HEK293T (cell line): ENCODE measurements around the gene ANKRD13D.

Experiments used
- CTBP1 ChIP-seq: fragments of 450-650 bp; IDR thresholded peaks from 2 replicates; pipeline ENCODE4 v1.6.1; 2016; ENCODE audit warnings: borderline replicate concordance
- FOXA1 ChIP-seq: fragments of 450-650 bp; IDR thresholded peaks from 2 replicates; pipeline ENCODE4 v1.6.1; 2016; ENCODE audit warnings: mild to moderate bottlenecking
- FOXK2 ChIP-seq: fragments of 450-650 bp; IDR thresholded peaks from 2 replicates; pipeline ENCODE4 v1.6.1; 2016; ENCODE audit warnings: mild to moderate bottlenecking
- HDGF ChIP-seq: fragments of 450-650 bp; IDR thresholded peaks from 2 replicates; pipeline ENCODE4 v1.6.1; 2017; ENCODE audit warnings: antibody characterized with exemption, borderline replicate concordance
- L3MBTL2 ChIP-seq: fragments of 450-650 bp; conservative IDR thresholded peaks from 2 replicates; pipeline ENCODE4 v1.6.1; 2016; ENCODE audit warnings: mild to moderate bottlenecking
- LEF1 ChIP-seq: fragments of 450-650 bp; IDR thresholded peaks from 2 replicates; pipeline ENCODE4 v1.6.1; 2017; ENCODE audit warnings: mild to moderate bottlenecking, borderline replicate concordance
- SP1 ChIP-seq: fragments of 450-650 bp; IDR thresholded peaks from 2 replicates; pipeline ENCODE4 v1.6.1; 2017

- no peak for TF ChIP-seq FOXA1
- no peak for TF ChIP-seq LEF1
- TF ChIP-seq HDGF, result no peak
- TF ChIP-seq FOXK2, result no peak
- TF ChIP-seq CTBP1, result no peak
- TF ChIP-seq SP1, result no peak
- no peak for TF ChIP-seq L3MBTL2
Measured at GRCh38 chr11:67292671-67293070, 3.6 kb downstream of the ANKRD13D start.
